ENCODE measurements around the gene MPO. TPM values are rescaled to one million over a fixed set of nuclear protein-coding genes. Genes with fewer than 3 reads are reported as not detected.
A peak's percentile ranks its signal among the peaks of the same experiment; 100 is the strongest.

The MPO gene
- polyA plus RNA-seq, 2 of the 4 experiments (the other 2 are of a cell fraction): not detected

GRCh38 chr17:58272367-58273280, 8.1 kb downstream of the MPO start:
- CTCF ChIA-PET: interaction anchor here (1.2 to 1.9 kb wide), 4 partner anchors 8 to 32 kb away, joined by 3 to 5 read pairs (median 4); partner anchors contain the start of gene MPO
- FAIRE-seq: no peak
- H3K4me3 ChIP-seq: no peak overlapping the region

DNA sequence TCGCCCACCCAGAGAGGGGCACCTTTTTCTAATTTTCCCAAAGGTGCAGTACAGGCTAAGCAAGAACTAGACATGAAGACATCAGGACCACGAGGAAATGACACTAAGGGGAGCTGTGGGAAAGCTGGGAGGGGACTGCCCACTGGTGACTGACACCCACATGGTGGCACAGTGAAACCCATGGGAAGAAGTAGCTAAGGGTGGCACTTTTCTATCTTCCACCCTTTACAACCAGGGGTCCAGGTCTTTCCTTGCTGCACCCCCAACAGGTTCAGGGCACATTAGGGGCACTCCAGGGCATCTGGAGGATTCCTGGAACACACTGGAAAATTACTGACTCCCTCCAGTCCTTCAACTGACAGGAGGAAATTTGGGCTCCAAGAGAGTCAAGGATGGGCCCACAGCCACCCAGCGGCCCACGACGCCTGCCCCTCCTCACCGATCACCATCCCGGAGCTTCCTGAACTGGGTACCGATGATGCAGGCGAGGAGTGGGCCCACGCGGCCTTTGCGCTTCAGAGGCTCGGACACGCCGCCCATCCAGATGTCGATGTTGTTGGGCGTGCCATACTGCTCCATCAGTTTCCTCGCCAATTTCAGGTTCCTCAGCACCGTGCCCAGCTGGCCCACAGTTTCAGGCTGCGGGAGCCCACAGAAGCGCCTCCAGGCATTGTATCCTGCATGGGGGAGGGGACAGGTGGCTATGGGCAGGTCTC, 9.4 kb downstream of the MPO start:
- no peak for TF ChIP-seq ZSCAN20 (CRISPR knock-in tag; IDR thresholded peaks at IDR 0.05)
- no peak for TF ChIP-seq ESRRA (IDR thresholded peaks at IDR 0.05; ENCODE audit: borderline replicate concordance, low read length)
- no peak for TF ChIP-seq CEBPB (IDR thresholded peaks at IDR 0.05)
- no peak for TF ChIP-seq NFE2L2 (conservative IDR thresholded peaks at IDR 0.05; ENCODE audit: low read length)
- Histone ChIP-seq H3K4me1 (no peaks in the 10 kb centered on the region), H3K4me2 (no peak overlapping the region), H3K4me3 (no peak overlapping the region), H3K9me3 (no peaks in the 10 kb centered on the region), H3K27ac (no peak overlapping the region)
- no peak for DNase-seq (ENCODE audit: low read depth in 1 of 2, low spot score in 1 of 2)
- no peak for ATAC-seq
- POLR2A ChIA-PET: no interaction called here
- no peak for FAIRE-seq
- CTCF ChIA-PET: interaction anchor here (1.3 to 2.4 kb wide), 6 partner anchors 9 to 192 kb away, joined by 3 to 14 read pairs (median 4); partner anchors contain the start of gene MPO
- 67% methylated on average over 21 of the region's 21 CpGs for WGBS (ENCODE audit: missing lambda C conversion rate)

More at GRCh38 chr17:58272367-58273280, 8.1 kb downstream of the MPO start:
- WGBS (ENCODE audit: missing lambda C conversion rate): 37% methylated on average over 12 of the region's 12 CpGs
- ATAC-seq: no peak
- H3K9me3 ChIP-seq: no peaks in the 10 kb centered on the region
- H3K27ac ChIP-seq: no peak overlapping the region
- no peak for TF ChIP-seq POLR2AphosphoS2 (conservative IDR thresholded peaks at IDR 0.05; ENCODE audit: low read length)
- TF ChIP-seq, protein P1, sequence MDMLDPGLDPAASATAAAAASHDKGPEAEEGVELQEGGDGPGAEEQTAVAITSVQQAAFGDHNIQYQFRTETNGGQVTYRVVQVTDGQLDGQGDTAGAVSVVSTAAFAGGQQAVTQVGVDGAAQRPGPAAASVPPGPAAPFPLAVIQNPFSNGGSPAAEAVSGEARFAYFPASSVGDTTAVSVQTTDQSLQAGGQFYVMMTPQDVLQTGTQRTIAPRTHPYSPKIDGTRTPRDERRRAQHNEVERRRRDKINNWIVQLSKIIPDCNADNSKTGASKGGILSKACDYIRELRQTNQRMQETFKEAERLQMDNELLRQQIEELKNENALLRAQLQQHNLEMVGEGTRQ (IDR thresholded peaks at IDR 0.05): no peak
- TF ChIP-seq JUNB (IDR thresholded peaks at IDR 0.05): no peak
- TF ChIP-seq JUN (IDR thresholded peaks at IDR 0.05): no peak
- no peak for TF ChIP-seq RNF2 (IDR thresholded peaks at IDR 0.05; ENCODE audit: borderline replicate concordance, low read depth)
- POLR2A ChIA-PET: no interaction called here
- no peak overlapping the region for H3K4me2 ChIP-seq
- DNase-seq (ENCODE audit: low read depth in 1 of 2, low spot score in 1 of 2): peak in 1 of 2 experiments; percentile 4
- no peaks in the 10 kb centered on the region for H3K4me1 ChIP-seq

- Histone ChIP-seq H3K27ac (no peak overlapping the region), H3K4me2 (no peak overlapping the region), H3K4me1 (no peaks in the 10 kb centered on the region), H3K4me3 (no peak overlapping the region), H3K9me3 (no peaks in the 10 kb centered on the region)
- WGBS (ENCODE audit: missing lambda C conversion rate): 48% methylated on average over 15 of the region's 15 CpGs
- DNase-seq (ENCODE audit: low read depth in 1 of 2, low spot score in 1 of 2) (no peak), ATAC-seq (peak; percentile 52 to 66; a peak in 4 of 6 replicates), FAIRE-seq (no peak)
- CTCF ChIA-PET: interaction anchor here (0.7 to 2.4 kb wide), 7 partner anchors 14 to 193 kb away, joined by 3 to 14 read pairs (median 4); no protein-coding TSS in a partner anchor
- POLR2A ChIA-PET: no interaction called here
- TF ChIP-seq BHLHE40 (IDR thresholded peaks at IDR 0.05; ENCODE audit: low read depth, low read length): no peak
- TF ChIP-seq MAZ (IDR thresholded peaks at IDR 0.05; ENCODE audit: borderline replicate concordance, low read depth, low read length): no peak
- TF ChIP-seq, protein P2, sequence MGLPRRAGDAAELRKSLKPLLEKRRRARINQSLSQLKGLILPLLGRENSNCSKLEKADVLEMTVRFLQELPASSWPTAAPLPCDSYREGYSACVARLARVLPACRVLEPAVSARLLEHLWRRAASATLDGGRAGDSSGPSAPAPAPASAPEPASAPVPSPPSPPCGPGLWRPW (IDR thresholded peaks at IDR 0.05): no peak
- TF ChIP-seq MAFK (IDR thresholded peaks at IDR 0.05; ENCODE audit: partially characterized antibody): no peak
- no peak for TF ChIP-seq NFE2L2 (conservative IDR thresholded peaks at IDR 0.05; ENCODE audit: low read length)
- TF ChIP-seq, protein P1 (IDR thresholded peaks at IDR 0.05): no peak
- no peak for TF ChIP-seq SMC3 (IDR thresholded peaks at IDR 0.05)
- no peak for TF ChIP-seq NR3C1 (IDR thresholded peaks at IDR 0.05)
- TF ChIP-seq NPAS2 (CRISPR knock-in tag; IDR thresholded peaks at IDR 0.05; ENCODE audit: borderline replicate concordance): no peak
- no peak for TF ChIP-seq ZFP36 (IDR thresholded peaks at IDR 0.05; ENCODE audit: borderline replicate concordance, partially characterized antibody)
- TF ChIP-seq, protein P3, sequence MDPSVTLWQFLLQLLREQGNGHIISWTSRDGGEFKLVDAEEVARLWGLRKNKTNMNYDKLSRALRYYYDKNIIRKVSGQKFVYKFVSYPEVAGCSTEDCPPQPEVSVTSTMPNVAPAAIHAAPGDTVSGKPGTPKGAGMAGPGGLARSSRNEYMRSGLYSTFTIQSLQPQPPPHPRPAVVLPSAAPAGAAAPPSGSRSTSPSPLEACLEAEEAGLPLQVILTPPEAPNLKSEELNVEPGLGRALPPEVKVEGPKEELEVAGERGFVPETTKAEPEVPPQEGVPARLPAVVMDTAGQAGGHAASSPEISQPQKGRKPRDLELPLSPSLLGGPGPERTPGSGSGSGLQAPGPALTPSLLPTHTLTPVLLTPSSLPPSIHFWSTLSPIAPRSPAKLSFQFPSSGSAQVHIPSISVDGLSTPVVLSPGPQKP (IDR thresholded peaks at IDR 0.05; ENCODE audit: low read depth, low read length): no peak
- no peak for TF ChIP-seq REST (IDR thresholded peaks at IDR 0.05)
- no peak for TF ChIP-seq EHMT2 (IDR thresholded peaks at IDR 0.05; ENCODE audit: low read depth)
- TF ChIP-seq MAX (IDR thresholded peaks at IDR 0.05): no peak
- TF ChIP-seq GATA3 (IDR thresholded peaks at IDR 0.05; ENCODE audit: borderline replicate concordance): no peak
Measured at GRCh38 chr17:58270476-58271215, 10.1 kb downstream of the MPO start.

All from A549 (cell line).